Activated naive CD8-positive, alpha-beta T cell treated with anti-CD3 and anti-CD28 coated beads, Interleukin-2, amount 50 U/mL, for 24 hours (primary cell): ENCODE data around the gene C17orf113.

Source experiments
- ATAC-seq: fragments of 150-1000 bp; cut with Tn5 transposase; one replicate; pipeline ENCODE4 v1.10.0; 2021
- DNase-seq: peaks from one replicate; pipeline ENCODE4 v3.0.0; 2021
- H3K27ac Mint-ChIP-seq: one replicate; pipeline ENCODE4 v1.8.0; 2021; ENCODE audit warnings: mild to moderate bottlenecking, mixed read lengths
- H3K27me3 Mint-ChIP-seq: one replicate; pipeline ENCODE4 v1.8.0; 2021; ENCODE audit warnings: mixed read lengths
- H3K36me3 Mint-ChIP-seq: one replicate; pipeline ENCODE4 v1.8.0; 2021; ENCODE audit warnings: low read depth, mixed read lengths
- H3K4me1 Mint-ChIP-seq: one replicate; pipeline ENCODE4 v1.8.0; 2021; ENCODE audit warnings: mixed read lengths
- H3K4me3 Mint-ChIP-seq: one replicate; pipeline ENCODE4 v1.8.0; 2021; ENCODE audit warnings: mild to moderate bottlenecking, moderate library complexity, mixed read lengths
- H3K9me3 Mint-ChIP-seq: one replicate; pipeline ENCODE4 v1.8.0; 2021; ENCODE audit warnings: mixed read lengths

The C17orf113 gene

GRCh38 chr17:42079541-42079940 is 29.1 kb upstream of the C17orf113 start:
- Mint-ChIP-seq H3K4me3 (no peak overlapping the region), H3K36me3 (no peaks in the 10 kb centered on the region), H3K4me1 (no peaks in the 10 kb centered on the region), H3K27me3 (peaks cover 2% of the 10 kb centered on the region), H3K27ac (no peak overlapping the region), H3K9me3 (no peaks in the 10 kb centered on the region)
- ATAC-seq (no peak), DNase-seq (no peak)

- H3K27me3 Mint-ChIP-seq, result peaks cover 2% of the 10 kb centered on the region
- H3K4me1 Mint-ChIP-seq, result no peaks in the 10 kb centered on the region
- no peak overlapping the region for H3K27ac Mint-ChIP-seq
- no peak overlapping the region for H3K4me3 Mint-ChIP-seq
- H3K9me3 Mint-ChIP-seq, result no peaks in the 10 kb centered on the region
- ATAC-seq (no peak), DNase-seq (no peak)
- H3K36me3 Mint-ChIP-seq, result no peaks in the 10 kb centered on the region
Observed at GRCh38 chr17:42078396-42079043, 28.1 kb upstream of the C17orf113 start.

GRCh38 chr17:42077755-42078154 is 27.4 kb upstream of the C17orf113 start:
- Mint-ChIP-seq H3K36me3 (no peaks in the 10 kb centered on the region), H3K27ac (no peak overlapping the region), H3K27me3 (peaks cover 4% of the 10 kb centered on the region), H3K9me3 (no peaks in the 10 kb centered on the region), H3K4me3 (no peak overlapping the region), H3K4me1 (peaks cover 3% of the 10 kb centered on the region)
- ATAC-seq, result no peak
- DNase-seq, result no peak

- Mint-ChIP-seq H3K9me3 (no peaks in the 10 kb centered on the region), H3K27ac (no peak overlapping the region), H3K4me1 (peaks cover 4% of the 10 kb centered on the region), H3K36me3 (no peaks in the 10 kb centered on the region), H3K27me3 (peaks cover 4% of the 10 kb centered on the region), H3K4me3 (no peak overlapping the region)
- ATAC-seq (no peak), DNase-seq (no peak)
Observed at GRCh38 chr17:42076797-42077559, 26.6 kb upstream of the C17orf113 start.

GRCh38 chr17:42075789-42076188 is 25.4 kb upstream of the C17orf113 start:
- H3K27ac Mint-ChIP-seq, result no peak overlapping the region

GRCh38 chr17:42072323-42073187 is 22.2 kb upstream of the C17orf113 start:
- H3K36me3 Mint-ChIP-seq, result no peaks in the 10 kb centered on the region

More at GRCh38 chr17:42075789-42076188, 25.4 kb upstream of the C17orf113 start:
- peaks cover 8% of the 10 kb centered on the region for H3K4me1 Mint-ChIP-seq
- no peaks in the 10 kb centered on the region for H3K9me3 Mint-ChIP-seq
- no peak for DNase-seq
- H3K36me3 Mint-ChIP-seq, result no peaks in the 10 kb centered on the region
- no peak for ATAC-seq
- peaks cover 11% of the 10 kb centered on the region for H3K27me3 Mint-ChIP-seq
- H3K4me3 Mint-ChIP-seq, result peak overlapping the region; percentile 1

GRCh38 chr17:42071810-42072209 is 21.4 kb upstream of the C17orf113 start:
- Mint-ChIP-seq H3K36me3 (no peaks in the 10 kb centered on the region), H3K4me1 (peaks cover 8% of the 10 kb centered on the region), H3K27me3 (peaks cover 11% of the 10 kb centered on the region), H3K27ac (peak overlapping the region; percentile 62), H3K4me3 (peak overlapping the region; percentile 73), H3K9me3 (no peaks in the 10 kb centered on the region)
- ATAC-seq, result no peak
- DNase-seq, result no peak

More at GRCh38 chr17:42072323-42073187, 22.2 kb upstream of the C17orf113 start:
- peak overlapping the region; percentile 73 for H3K4me3 Mint-ChIP-seq
- H3K4me1 Mint-ChIP-seq, result peaks cover 8% of the 10 kb centered on the region
- peak overlapping the region; percentile 73 for H3K27ac Mint-ChIP-seq
- no peaks in the 10 kb centered on the region for H3K9me3 Mint-ChIP-seq
- peaks cover 11% of the 10 kb centered on the region for H3K27me3 Mint-ChIP-seq
- peak; percentile 3 for ATAC-seq
- DNase-seq, result peak; percentile 15

GRCh38 chr17:42068979-42069378 is 18.6 kb upstream of the C17orf113 start:
- H3K9me3 Mint-ChIP-seq, result no peaks in the 10 kb centered on the region
- H3K27ac Mint-ChIP-seq, result no peak overlapping the region

GRCh38 chr17:42067371-42068091 is 17.1 kb upstream of the C17orf113 start:
- Mint-ChIP-seq H3K27me3 (peaks cover 7% of the 10 kb centered on the region), H3K36me3 (no peaks in the 10 kb centered on the region), H3K4me3 (no peak overlapping the region), H3K27ac (no peak overlapping the region), H3K4me1 (peaks cover 29% of the 10 kb centered on the region), H3K9me3 (no peaks in the 10 kb centered on the region)
- DNase-seq, result peak; percentile 82
- ATAC-seq, result no peak

More at GRCh38 chr17:42068979-42069378, 18.6 kb upstream of the C17orf113 start:
- Mint-ChIP-seq H3K4me3 (no peak overlapping the region), H3K36me3 (no peaks in the 10 kb centered on the region), H3K4me1 (peaks cover 20% of the 10 kb centered on the region), H3K27me3 (peaks cover 9% of the 10 kb centered on the region)
- ATAC-seq (no peak), DNase-seq (no peak)

- Mint-ChIP-seq H3K36me3 (no peaks in the 10 kb centered on the region), H3K27ac (peak overlapping the region; percentile 40), H3K4me1 (peaks cover 24% of the 10 kb centered on the region), H3K27me3 (no peaks in the 10 kb centered on the region), H3K4me3 (no peak overlapping the region), H3K9me3 (no peaks in the 10 kb centered on the region)
- ATAC-seq, result no peak
- no peak for DNase-seq
Observed at GRCh38 chr17:42065201-42065600, 14.8 kb upstream of the C17orf113 start.

GRCh38 chr17:42062681-42063080 is 12.3 kb upstream of the C17orf113 start:
- no peaks in the 10 kb centered on the region for H3K9me3 Mint-ChIP-seq
- no peak overlapping the region for H3K4me3 Mint-ChIP-seq
- peaks cover 24% of the 10 kb centered on the region for H3K4me1 Mint-ChIP-seq
- no peak for DNase-seq
- H3K27me3 Mint-ChIP-seq, result no peaks in the 10 kb centered on the region
- no peak for ATAC-seq
- H3K27ac Mint-ChIP-seq, result no peak overlapping the region
- H3K36me3 Mint-ChIP-seq, result no peaks in the 10 kb centered on the region

GRCh38 chr17:42061646-42062487 is 11.5 kb upstream of the C17orf113 start:
- Mint-ChIP-seq H3K9me3 (no peaks in the 10 kb centered on the region), H3K4me3 (no peak overlapping the region), H3K27ac (no peak overlapping the region), H3K36me3 (no peaks in the 10 kb centered on the region), H3K27me3 (no peaks in the 10 kb centered on the region), H3K4me1 (peaks cover 24% of the 10 kb centered on the region)
- ATAC-seq (no peak), DNase-seq (no peak)

- ATAC-seq, result no peak
- no peak overlapping the region for H3K27ac Mint-ChIP-seq
- H3K4me3 Mint-ChIP-seq, result no peak overlapping the region
- DNase-seq, result no peak
- no peaks in the 10 kb centered on the region for H3K9me3 Mint-ChIP-seq
- H3K4me1 Mint-ChIP-seq, result peaks cover 23% of the 10 kb centered on the region
- H3K36me3 Mint-ChIP-seq, result no peaks in the 10 kb centered on the region
- H3K27me3 Mint-ChIP-seq, result peaks cover 2% of the 10 kb centered on the region
Observed at GRCh38 chr17:42060231-42060630, 9.8 kb upstream of the C17orf113 start.
